ENCODE results near the gene AK1. TPM values are rescaled to one million over a fixed set of nuclear protein-coding genes. Genes with fewer than 3 reads are reported as not detected.

The AK1 gene, protein sequence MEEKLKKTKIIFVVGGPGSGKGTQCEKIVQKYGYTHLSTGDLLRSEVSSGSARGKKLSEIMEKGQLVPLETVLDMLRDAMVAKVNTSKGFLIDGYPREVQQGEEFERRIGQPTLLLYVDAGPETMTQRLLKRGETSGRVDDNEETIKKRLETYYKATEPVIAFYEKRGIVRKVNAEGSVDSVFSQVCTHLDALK
- total RNA-seq, result 48.6 TPM

DNA sequence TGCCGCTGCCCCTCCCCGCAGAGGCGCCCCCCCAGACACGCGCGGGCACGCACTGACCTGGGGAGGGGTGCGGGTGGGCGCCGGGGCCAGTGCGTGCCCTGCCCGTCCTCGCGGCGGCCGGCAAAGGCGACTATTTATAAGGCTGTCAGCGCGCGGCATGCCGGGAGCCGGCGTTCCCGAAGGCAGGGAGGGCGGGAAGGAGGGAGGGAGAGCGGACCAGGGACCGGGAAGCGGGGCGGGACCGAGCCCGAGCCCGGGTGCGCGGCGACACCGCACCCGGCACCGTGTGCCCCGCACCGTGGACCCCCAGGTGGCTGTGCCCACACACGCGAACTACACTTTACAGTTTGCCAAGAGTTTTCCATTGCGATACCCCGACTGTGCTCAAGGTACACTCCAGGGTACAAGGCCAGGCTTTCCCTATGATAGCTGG is at the start of gene AK1:
TSS of gene AK1 (minus strand) at position 110 of the 433 bp plus-strand sequence. CDS start 3,058 bp downstream, outside the sequence.
- peak; percentile 79 for DNase-seq (ENCODE audit: low spot score)

DNA sequence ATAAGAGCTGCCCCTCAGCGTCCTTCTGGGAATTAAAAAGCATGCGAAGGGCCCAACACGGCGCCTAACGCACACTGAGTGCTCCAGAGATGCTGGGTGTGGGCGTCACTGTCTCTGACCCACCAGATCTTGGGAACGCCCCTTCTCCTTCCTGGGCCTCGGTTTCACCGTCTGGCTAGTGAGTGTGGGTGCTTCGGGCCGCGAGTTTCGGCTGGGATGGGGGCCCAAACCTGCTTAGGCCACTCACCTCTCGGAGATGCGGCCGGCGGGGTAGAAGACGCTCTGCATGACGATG is 49.4 kb upstream of the AK1 start:
- no peak for DNase-seq (ENCODE audit: low spot score)

DNA sequence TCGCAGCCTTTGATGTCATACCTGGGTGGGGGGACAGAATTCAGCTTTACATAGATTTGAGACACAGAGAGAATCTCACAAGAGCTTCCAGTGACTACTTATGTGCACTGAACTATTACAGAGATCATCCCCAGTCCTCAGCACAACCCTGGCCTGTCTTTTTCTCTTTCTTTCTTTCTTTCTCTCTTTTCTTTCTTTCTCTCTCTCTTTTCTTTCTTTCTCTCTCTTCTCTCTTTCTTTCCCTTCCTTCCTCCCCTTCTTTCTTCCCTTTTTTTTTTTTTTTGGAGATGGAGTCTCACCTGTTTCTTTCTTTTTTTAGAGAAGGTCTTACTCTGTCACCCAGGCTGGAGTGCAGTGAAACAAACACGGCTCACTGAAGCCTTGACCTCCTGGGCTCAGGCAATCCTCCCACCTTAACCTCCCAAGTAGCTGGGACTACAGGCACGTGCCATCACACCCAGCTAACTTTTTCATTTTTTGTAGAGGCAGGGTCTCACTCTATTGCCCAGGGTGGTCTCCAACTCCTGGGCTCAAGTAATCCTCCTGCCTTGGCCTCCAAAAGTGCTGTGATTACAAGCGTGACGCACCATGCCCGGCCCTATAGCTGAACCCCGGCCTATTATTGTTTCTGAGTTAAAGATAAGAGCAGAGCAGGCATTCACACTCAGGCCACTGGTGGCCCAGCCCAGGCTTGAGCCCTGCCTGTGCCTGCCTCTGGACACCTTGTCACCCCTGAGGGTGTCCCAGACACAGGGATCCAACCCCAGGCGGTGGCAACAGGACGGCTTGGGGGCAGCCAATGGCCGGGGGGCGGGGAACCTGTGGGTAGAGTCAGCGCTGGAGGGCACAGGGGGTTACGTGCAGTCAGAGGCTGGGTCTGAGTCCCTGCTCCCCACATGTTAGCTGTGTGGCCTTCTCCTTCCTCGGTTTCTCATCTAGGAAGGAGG is 48.8 kb upstream of the AK1 start:
- no peak for DNase-seq (ENCODE audit: low spot score)

DNA sequence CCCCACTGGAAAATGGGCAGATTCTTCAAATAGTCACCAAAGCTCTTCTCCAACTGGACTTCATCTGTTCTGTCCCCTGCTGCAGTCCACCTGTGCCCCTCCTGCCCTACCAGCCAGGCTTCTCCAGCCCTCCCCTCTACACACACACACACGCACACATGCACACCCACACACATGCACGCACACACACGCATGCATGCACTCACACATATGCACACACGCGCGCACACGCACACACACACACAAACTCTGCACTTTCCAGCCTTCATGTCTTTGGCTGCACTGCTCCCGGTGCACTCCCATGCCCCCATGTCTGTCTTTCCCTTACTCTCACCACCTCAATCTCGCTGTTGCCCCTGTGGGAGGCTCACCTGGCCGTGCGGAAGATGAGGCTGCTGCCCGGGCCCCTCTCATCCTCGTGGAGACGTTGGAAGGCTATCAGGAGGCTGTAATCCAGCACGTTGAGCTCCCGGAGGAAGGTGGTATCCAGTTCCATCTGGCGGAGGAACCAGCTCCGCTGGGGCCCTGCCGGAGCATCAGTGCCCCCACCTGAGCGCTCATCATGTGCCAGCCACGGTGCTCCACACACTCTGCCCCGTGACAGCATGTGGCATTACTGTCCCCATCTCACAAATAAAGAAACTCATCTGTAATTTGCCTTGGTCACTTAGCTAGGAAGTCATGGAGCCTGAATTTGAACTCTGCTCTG is 47.4 kb upstream of the AK1 start:
- no peak for DNase-seq (ENCODE audit: low spot score)

DNA sequence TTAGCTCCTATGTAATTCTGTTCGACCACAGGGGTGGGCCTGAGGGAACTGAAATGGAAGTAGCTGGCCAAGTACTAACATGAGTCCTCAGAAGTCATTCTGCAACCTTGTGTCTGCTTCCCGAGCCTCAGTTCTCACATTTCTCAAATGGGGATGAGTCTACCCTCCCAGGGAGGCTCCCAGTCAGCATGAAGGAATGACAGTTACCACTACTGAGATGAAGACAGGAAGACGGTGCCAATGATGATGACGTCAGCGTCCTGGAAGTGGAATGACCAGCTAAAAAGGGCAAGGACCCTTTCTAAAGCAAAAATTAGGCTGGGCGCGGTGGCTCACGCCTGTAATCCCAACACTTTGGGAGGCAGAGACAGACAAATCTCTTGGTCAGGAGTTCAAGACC is 46.3 kb upstream of the AK1 start:
- DNase-seq (ENCODE audit: low spot score), result no peak

DNA sequence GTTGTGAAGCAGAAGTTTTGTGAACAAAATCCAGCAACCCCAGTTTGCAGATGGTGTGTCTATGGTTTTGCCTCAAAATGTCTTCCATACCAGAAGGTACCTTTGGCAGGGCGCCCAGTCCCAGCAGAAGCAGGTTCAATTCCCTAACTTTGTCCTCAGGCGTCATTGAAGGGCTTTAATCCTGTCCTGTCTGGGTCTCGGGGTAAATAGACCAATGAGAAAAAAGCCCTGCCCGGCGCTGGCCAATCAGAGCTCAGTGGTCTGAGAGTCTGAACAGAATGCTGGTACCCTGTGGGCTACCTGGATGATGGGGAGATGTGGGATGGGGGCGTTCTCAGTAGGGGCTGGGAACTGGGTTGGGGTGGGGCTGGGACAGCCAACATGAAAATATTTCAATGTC is 45.6 kb upstream of the AK1 start:
- DNase-seq (ENCODE audit: low spot score), result no peak

DNA sequence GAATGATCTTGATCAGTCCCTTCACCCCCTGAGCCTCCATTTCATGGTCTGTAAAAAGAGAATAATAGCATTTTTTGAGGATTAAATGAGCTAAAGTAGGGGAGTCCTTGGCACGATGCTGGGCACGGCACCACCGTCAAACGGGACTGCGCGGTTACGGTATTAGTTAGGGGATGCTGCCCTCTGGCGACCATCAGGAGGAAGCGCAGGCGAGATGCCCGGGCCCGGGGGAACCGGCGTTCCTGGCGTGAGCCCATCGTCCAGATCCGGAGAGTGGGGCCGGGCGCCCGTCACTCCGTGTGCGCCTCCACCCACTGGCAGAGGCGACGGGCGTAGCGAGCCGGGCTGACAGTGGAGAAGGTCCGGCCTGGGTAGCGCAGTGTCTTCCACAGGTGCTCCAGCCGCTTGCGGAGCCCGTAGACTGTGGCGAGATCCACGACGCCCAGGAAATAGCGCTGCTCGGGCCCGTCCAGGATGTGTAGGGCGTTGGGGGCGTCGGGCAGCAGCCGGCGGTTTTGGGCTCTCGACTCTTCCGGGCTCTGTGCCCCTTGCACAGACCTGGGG is 44.2 kb upstream of the AK1 start:
- DNase-seq (ENCODE audit: low spot score), result peak; percentile 82

DNA sequence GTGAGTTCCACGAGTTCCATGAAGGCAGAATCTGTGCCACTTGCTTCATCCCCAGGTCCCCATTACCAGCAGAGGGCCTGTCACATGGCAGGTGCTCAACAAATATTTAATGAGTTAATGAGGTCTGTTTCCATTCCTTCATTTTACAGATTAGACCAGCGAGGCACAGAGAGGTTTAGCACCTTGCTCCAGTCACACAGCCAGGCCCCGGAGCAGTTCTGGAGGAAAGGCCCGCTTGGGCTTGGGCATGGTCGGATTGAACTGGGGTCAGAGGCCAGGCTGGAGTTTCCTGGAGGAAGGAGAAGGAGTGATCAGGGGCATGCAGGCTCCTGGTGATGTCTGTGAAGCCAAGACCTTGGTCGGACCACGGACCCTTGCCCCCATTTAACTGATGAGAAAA is 43.3 kb upstream of the AK1 start:
- no peak for DNase-seq (ENCODE audit: low spot score)

DNA sequence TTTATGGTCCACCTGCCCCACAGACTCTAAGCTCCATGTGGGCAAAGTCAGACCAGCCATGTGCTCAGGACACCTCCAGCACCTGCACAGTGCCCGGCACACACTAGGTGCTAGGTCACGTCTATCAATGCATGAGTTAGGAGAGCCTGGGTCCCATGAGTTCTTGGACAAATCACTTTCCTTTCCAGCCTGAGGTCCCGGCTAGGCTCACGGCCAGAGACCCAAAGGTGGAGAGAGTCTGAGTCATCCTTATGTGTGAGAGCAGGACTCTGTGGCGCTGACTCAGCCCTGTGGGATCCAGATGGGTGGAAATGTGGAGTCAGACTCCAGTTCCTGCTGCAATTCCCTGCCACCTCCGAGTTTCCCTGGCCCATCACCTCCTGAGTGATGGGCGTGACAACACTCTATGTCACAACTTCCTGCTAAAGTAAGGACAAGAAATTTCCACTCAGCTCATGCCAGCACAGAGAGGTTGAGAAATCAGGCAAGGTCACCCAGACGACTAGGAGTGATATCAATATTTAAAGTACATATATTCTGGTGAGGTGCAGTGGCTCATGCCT is 41.9 kb upstream of the AK1 start:
- DNase-seq (ENCODE audit: low spot score), result peak; percentile 89

DNA sequence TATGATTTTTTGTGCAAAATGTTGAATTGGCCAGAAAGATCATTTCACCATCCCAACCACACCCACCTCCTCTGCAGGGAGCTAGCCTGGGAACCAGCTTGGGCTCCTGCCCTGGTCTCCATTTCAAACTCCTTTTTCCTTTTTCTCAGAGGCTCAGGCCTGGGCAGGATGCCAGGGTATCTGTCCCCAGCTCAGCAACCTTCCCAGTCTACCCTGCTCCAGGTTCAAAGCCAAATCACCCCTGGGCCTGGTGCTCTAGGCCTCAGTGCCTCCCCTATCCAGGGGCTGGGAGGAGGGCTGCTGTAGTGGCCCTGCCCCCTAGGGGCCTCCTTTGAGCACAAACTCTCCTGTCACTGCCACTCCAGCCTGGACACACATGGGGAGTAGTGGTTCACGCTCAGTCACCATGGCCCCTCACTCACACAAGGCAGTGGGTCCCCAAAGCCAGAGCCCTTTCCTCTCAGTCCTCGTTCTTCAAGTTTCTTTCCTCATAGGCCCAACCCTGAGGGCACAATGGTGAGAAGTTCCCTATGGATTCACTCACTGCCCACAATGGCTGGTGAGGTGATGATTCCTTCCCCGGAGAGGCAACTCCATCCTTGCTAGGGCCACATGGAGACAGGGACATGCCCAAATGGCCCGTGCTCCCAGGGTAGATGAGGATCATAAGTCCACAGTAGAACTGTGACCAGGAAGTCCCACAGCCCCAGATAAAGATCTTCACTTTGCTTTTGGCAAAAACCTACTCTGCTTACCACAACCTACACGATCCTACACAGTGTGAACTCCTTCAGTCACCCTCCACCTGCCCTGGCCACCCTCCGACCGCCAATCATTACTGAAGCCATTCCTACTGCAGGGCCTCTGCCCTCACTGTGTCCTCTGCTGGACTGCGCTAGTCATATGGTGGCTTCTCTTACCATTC is 41.0 kb upstream of the AK1 start:
- DNase-seq (ENCODE audit: low spot score), result no peak

DNA sequence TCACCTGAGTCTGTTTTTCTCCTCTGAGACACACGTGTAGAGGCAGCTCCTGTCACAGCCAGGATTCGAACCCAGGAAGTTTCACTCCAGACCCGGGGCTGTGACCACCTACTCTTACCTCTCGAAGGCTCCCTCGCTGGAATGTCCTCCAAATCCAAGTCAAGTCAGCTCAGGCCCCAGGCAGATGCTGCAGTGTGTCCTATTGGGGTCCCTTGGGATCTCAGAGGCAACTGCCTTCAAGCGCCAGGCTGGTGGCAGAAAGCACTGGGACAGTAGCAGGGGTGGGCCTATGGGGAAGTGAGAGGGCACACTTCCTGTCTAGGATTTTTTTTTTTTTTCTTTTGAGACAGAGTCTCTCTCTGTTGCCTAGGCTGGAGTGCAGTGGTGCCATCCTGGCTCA is 40.1 kb upstream of the AK1 start:
- DNase-seq (ENCODE audit: low spot score), result no peak

DNA sequence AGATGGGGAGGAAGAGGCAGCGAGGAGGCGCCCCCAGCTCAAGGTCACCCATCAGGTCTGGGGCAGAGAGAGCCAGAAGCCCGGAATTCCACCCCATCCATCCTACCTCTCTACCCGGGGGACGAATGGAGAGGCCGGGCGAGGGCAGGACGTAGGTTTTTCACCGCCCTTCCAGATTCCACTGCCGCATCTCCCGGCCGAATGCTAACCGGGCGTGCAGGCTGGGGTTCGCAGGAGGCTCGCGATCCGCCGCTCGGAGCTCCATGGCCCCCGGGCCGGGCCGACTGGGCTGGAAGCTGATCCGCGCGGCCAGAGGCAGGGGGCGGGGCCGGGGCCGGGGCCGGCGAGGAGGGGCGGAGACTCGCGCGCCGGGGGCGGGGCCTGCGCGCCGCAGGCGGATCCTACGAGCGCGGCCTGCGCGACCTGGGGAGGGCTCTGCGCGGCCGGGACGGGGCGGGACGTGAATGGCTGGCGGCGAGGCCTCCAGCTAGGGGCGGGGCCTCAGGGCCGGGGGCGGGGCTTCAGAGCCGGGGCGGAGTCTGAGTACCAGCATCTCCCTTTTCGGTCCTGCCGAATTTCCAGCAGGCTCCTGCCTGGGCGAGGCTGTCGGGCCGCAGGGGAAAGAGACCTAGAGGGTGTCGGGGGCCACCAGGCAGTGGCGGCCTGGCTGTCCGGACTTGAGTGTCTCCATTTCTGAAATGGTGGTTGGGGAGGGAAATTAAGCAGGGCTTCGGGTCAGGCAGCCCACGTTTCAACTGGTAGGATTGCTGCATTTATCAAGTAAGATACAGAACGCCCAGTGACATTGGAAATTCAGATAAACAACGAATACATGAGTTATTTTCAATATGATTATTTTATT is 39.5 kb upstream of the AK1 start, which contains the start of gene ST6GALNAC4:
TSS of gene ST6GALNAC4 (minus strand) at position 322 of the 862 bp plus-strand sequence. CDS start 622 bp downstream, outside the sequence.
- DNase-seq (ENCODE audit: low spot score), result peak; percentile 95

DNA sequence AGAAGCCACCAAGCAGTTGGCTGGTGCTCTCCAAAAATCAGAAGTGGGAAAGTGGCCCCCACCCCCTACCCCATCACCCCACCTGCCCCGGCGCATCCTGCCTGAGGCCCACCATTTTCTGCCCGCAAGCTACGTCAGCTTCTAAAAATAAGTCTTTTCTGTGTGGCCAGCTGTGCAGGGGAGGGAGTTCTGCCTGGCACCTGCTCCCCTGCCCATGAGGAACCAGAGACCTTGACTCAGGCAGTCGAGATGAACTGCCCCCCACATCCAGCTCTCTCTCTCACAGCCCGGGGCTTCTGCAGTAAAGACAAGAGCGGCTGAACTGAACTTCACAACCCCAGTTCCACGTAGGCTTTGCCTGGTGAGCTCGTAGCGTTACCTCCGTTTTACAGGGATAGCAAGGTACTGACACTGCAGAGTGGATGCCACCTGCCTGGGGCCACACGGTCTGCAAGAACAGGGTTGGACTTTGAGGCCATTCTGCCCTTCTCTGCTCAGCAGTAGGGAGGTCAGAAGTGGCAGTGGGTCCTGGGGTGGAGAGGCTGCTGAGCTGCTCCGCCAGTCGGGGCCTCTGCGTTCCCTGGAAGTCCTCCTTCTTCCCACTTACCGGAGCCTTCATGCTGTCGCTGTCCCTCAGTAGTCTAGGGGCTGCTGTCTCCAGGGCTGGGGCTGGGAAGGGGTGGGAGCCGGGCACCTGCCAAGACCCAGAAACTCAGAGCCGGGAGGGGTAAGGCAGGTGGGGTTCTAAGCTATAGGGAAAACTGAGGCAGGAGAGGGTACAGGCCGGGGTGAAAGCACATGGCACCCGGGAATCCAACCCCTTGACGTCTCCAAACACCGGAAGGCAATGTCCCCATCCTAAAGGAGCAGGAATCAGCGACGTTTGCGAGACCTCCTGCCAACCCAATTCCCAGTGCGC is 38.6 kb upstream of the AK1 start:
- no peak for DNase-seq (ENCODE audit: low spot score)

DNA sequence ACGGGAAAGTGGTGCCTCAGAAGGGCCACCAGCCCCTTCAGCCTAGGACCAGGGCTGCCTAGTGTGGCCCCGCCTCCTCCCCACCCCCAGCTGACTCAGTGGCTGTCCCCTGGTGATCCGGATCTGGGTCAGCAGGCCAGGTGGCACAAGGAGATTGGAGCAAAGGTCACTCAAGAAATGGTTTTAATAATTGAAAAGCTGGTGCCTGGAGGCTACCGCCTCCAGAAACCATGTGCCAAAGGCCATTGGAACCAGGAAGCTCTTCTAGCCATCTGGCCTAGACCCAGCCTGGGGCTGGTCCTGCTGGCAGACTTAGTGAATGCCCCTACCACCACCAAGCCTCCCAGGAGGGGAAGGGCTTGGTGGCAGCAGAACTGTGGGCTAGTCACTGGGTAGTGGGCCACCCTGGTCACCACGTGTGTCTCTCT is 37.9 kb upstream of the AK1 start:
- no peak for DNase-seq (ENCODE audit: low spot score)

DNA sequence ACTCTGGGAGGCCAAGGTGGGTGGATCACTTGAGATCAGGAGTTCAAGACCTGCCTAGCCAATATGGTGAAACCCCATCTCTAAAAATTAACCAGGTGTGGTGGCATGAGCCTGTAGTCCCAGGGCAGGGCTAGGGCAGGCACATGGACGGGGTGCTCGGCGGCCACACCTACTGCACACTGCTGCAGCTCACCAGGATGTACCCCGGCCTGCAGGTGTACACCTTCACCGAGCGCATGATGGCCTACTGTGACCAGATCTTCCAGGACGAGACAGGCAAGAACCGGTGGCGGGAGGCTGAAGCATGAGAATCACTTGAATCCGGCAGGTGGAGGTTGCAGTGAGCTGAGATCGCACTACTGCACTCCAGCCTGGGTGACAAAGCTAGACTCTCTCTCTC is 36.2 kb upstream of the AK1 start:
- DNase-seq (ENCODE audit: low spot score), result no peak

DNA sequence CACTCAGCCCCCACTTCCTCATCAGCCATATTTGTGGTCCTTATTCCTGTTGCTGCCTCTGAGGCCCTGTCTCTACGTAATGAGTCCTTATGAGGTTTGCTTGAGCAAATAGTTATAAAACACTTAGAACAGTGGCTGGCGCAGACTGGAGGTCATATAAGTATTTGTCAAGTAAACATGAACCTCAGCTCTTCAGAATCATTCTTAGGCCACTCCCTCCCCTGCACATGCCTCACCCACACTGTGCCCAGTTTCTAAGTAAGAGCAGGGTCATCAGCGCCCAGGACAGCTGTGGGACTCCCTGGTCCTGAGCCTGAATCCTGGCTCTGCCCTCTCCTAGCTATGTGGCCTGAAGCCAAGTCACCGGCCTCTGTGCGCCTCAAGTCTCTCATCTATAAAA is 35.4 kb upstream of the AK1 start:
- no peak for DNase-seq (ENCODE audit: low spot score)

DNA sequence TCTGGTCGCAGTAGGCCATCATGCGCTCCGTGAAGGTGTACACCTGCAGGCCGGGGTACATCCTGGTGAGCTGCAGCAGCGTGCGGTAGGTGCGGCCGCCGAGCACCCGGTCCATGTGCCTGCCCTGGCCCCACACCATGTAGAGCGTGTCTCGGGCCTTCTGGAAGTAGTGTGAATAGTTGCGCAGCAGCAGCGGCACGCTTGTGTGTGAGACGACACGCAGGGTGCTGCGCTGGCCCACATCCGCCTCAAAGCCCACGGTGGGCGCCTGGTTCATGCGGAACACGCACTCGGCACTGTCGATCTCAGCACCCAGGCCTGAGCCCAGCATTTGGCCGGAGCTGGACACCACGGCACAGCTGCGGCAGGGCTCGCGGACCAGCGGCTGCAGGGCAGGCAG is 34.8 kb upstream of the AK1 start:
- no peak for DNase-seq (ENCODE audit: low spot score)

DNA sequence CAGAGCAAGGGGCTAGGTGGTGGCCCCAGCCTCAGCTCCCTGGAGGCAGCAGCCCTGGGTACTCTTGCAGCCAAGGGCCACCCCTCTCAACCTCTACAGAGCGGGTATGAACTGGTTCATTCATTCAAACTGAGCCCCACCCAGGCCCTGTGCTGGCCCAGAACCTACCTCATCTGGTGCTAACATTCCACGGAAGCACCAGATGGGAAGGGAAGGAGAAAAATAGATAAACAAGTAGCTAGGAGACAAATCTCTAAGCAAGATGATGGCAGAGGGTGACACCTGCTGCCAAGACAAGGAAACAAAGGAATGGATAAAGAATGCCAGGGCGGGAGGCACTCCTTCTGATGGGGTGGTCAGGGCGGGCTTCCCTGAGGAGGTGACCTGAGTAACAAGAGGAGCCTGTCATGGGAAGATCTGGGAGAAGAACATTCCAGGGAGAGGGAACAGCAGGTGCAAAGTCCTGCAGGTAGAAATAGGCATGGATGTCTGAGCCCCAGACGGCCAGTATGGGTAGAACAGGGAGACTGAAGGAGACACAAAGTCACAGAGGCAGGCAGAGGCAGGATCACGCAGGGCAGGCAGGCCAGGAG is 33.2 kb upstream of the AK1 start:
- DNase-seq (ENCODE audit: low spot score), result no peak
